ENCODE results near the gene CPLX3.

- TF ChIP-seq CTCF (IDR thresholded peaks at IDR 0.05; ENCODE audit: low read length) (no peak), EZH2 (IDR thresholded peaks at IDR 0.05; ENCODE audit: borderline replicate concordance, low read length) (no peak)
Observed at GRCh38 chr15:74857082-74857655, 30.7 kb downstream of the CPLX3 start.

Measured in OCI-LY1 (cell line).